ENCODE results near the gene CTSL. TPM values are rescaled to one million over a fixed set of nuclear protein-coding genes. Genes with fewer than 3 reads are reported as not detected.

CTSL gene
- total and polyA plus RNA-seq, 3 donors from 2014 or later: 100 to 185 (median 105) TPM

- H3K9me3 ChIP-seq: no peaks in the 10 kb centered on the region
- no peak for DNase-seq
- 89 to 93% methylated on average over 14 of the region's 14 CpGs for WGBS, 2 donors
- TF ChIP-seq, protein P1, sequence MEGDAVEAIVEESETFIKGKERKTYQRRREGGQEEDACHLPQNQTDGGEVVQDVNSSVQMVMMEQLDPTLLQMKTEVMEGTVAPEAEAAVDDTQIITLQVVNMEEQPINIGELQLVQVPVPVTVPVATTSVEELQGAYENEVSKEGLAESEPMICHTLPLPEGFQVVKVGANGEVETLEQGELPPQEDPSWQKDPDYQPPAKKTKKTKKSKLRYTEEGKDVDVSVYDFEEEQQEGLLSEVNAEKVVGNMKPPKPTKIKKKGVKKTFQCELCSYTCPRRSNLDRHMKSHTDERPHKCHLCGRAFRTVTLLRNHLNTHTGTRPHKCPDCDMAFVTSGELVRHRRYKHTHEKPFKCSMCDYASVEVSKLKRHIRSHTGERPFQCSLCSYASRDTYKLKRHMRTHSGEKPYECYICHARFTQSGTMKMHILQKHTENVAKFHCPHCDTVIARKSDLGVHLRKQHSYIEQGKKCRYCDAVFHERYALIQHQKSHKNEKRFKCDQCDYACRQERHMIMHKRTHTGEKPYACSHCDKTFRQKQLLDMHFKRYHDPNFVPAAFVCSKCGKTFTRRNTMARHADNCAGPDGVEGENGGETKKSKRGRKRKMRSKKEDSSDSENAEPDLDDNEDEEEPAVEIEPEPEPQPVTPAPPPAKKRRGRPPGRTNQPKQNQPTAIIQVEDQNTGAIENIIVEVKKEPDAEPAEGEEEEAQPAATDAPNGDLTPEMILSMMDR (IDR thresholded peaks at IDR 0.05): no peak
- TF ChIP-seq POLR2A (IDR thresholded peaks at IDR 0.05): no peak
- no peaks in the 10 kb centered on the region for H3K4me1 ChIP-seq
- no peaks in the 10 kb centered on the region for H3K36me3 ChIP-seq (ENCODE audit: low read depth, missing control alignments)
- H3K27ac ChIP-seq: no peak overlapping the region
- intact Hi-C loops (cut with DNase I; ENCODE audit: low total_unique reads): no loop called here
- H3K27me3 ChIP-seq: no peaks in the 10 kb centered on the region
- no peak overlapping the region for H3K4me3 ChIP-seq
Observed at GRCh38 chr9:87698069-87698809, 27.7 kb upstream of the CTSL start.

GRCh38 chr9:87699835-87700234, 26.1 kb upstream of the CTSL start:
- intact Hi-C loops (cut with DNase I; ENCODE audit: low total_unique reads): no loop called here
- no peaks in the 10 kb centered on the region for H3K36me3 ChIP-seq (ENCODE audit: low read depth, missing control alignments)
- WGBS, 2 donors: 95 to 98% methylated on average over 4 of the region's 4 CpGs

DNA sequence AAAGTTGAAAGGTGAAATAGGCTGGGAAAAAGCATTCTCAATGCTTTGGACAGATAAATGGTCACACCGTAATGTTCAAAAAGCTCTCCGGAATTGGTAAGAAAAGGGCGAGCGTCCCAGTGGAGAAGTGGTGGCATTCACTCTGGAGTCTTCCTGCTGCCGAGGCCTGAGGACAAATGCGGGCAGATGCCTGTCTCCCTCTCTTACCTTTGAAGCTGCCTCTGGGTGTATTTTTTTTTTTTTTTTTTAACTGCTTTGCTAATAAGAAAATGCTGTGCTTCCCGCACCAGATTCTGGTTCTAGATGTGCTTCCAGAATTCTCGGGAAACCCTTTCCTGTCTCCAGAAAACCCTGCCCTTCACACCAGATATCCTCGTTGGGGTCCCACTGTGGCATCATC, 24.4 kb upstream of the CTSL start:
- Histone ChIP-seq H3K27me3 (no peaks in the 10 kb centered on the region), H3K9me3 (no peaks in the 10 kb centered on the region), H3K4me1 (no peaks in the 10 kb centered on the region), H3K27ac (no peak overlapping the region), H3K4me3 (no peak overlapping the region), H3K36me3 (ENCODE audit: low read depth, missing control alignments) (no peaks in the 10 kb centered on the region)
- intact Hi-C loops (cut with DNase I; ENCODE audit: low total_unique reads): no loop called here
- DNase-seq: no peak
- no peak for TF ChIP-seq POLR2A (IDR thresholded peaks at IDR 0.05)
- TF ChIP-seq, protein P1 (IDR thresholded peaks at IDR 0.05): no peak
- 90 to 92% methylated on average over 9 of the region's 9 CpGs for WGBS, 2 donors

More at GRCh38 chr9:87699835-87700234, 26.1 kb upstream of the CTSL start:
- TF ChIP-seq, protein P1 (IDR thresholded peaks at IDR 0.05): no peak
- TF ChIP-seq POLR2A (IDR thresholded peaks at IDR 0.05): no peak
- Histone ChIP-seq H3K9me3 (no peaks in the 10 kb centered on the region), H3K27me3 (no peaks in the 10 kb centered on the region), H3K4me3 (no peak overlapping the region), H3K4me1 (no peaks in the 10 kb centered on the region), H3K27ac (no peak overlapping the region)
- DNase-seq: no peak

DNA sequence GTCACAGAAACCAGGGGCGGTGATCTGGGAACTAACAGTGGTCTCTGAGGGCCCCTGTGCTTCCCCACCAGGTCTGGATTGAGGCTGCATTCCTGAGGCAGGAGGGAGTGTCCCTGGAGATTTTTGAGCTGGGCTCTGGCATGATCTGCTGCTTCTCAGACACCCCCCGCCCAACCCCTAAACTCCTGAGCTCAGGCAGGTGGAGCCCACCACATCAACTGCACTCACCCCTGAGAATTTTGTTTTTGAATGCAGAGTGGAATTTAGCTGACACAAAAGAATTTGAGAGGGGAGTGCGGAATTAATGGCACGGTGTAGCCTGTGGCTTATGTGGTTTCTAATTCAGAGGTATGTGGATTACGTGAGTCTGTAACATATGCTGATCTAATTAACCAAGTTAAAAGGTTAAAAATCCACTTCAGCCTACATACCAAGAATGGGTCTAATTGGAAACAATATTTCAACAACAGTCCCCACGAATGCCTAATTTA, 23.9 kb upstream of the CTSL start:
- H3K9me3 ChIP-seq: no peaks in the 10 kb centered on the region
- DNase-seq: no peak
- intact Hi-C loops (cut with DNase I; ENCODE audit: low total_unique reads): no loop called here
- no peak overlapping the region for H3K27ac ChIP-seq
- no peaks in the 10 kb centered on the region for H3K4me1 ChIP-seq
- TF ChIP-seq, protein P1 (IDR thresholded peaks at IDR 0.05): no peak
- TF ChIP-seq POLR2A (IDR thresholded peaks at IDR 0.05): no peak
- 86 to 88% methylated on average over 6 of the region's 6 CpGs for WGBS, 2 donors
- no peak overlapping the region for H3K4me3 ChIP-seq
- H3K36me3 ChIP-seq (ENCODE audit: low read depth, missing control alignments): no peaks in the 10 kb centered on the region
- H3K27me3 ChIP-seq: no peaks in the 10 kb centered on the region

DNA sequence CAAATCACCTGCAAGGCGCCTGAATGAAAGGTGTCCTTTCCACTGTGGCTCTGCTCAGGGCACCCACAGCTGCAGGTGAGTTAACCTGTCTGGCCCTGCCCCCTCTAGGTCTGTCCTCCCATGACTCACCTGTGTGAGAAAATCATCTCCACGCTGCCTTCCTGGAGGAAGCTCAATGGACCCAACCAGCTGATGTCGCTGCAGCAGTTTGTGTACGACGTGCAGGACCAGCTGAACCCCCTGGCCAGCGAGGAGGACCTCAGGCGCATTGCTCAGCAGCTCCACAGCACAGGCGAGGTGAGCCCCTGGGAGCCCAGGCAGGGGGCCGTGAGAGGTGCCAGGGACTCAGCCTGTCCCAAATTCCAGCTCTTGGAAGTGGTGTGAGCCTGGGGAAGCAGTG, 23.0 kb upstream of the CTSL start:
- intact Hi-C loops (cut with DNase I; ENCODE audit: low total_unique reads): no loop called here
- TF ChIP-seq, protein P1 (IDR thresholded peaks at IDR 0.05): no peak
- no peak for TF ChIP-seq POLR2A (IDR thresholded peaks at IDR 0.05)
- no peak for DNase-seq
- H3K27me3 ChIP-seq: no peaks in the 10 kb centered on the region
- no peaks in the 10 kb centered on the region for H3K9me3 ChIP-seq
- no peaks in the 10 kb centered on the region for H3K36me3 ChIP-seq (ENCODE audit: low read depth, missing control alignments)
- H3K4me1 ChIP-seq: no peaks in the 10 kb centered on the region
- 94 to 95% methylated on average over 4 to 9 of the region's 9 CpGs for WGBS, 2 donors
- no peak overlapping the region for H3K4me3 ChIP-seq
- no peak overlapping the region for H3K27ac ChIP-seq
